HFF-Myc (cell line): ENCODE results near the gene SNX27.

Experiments used
- DNase-seq: peaks from one replicate; pipeline ENCODE4 v3.0.0-alpha.2; 2011; ENCODE audit warnings: low read depth; ENCODE audit errors: extremely low read depth
- H3K4me3 ChIP-seq: replicated peaks from 2 replicates; pipeline ENCODE4 v1.5.1; 2011; ENCODE audit warnings: low read depth, mild to moderate bottlenecking, control low read depth, low read length
- TF ChIP-seq, protein P1 (sequence below): IDR thresholded peaks from 2 replicates; pipeline ENCODE4 v1.5.1; 2012; ENCODE audit warnings: mild to moderate bottlenecking, low read depth, low read length, control low read depth; ENCODE audit errors: missing control alignments

The SNX27 gene

DNA sequence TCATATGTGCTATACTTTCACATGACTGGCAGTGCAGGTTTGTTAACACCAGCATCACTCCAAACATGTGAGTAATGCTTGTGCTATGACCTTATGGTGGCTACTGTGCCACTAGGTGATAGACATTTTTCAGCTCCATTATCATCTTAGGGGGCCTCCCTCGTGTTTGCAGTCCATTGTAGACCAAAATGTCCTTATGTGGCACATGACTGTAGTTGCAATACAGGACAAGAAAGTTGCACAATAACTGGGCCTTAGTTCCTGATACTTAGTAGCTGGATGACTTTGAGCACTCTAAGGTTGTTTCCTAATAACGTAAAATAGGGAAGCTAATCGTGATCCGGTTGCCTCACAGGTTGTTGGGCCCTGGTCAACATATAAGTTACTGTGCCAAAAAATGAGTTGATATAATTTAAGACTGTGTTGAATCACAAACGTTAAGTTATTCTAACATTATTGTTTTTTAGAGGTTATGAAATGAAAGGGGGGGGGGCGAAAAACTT, 511 bp upstream of the SNX27 start:
- no peak for DNase-seq
- peak overlapping the region; percentile 76 for H3K4me3 ChIP-seq
- TF ChIP-seq, protein P1, sequence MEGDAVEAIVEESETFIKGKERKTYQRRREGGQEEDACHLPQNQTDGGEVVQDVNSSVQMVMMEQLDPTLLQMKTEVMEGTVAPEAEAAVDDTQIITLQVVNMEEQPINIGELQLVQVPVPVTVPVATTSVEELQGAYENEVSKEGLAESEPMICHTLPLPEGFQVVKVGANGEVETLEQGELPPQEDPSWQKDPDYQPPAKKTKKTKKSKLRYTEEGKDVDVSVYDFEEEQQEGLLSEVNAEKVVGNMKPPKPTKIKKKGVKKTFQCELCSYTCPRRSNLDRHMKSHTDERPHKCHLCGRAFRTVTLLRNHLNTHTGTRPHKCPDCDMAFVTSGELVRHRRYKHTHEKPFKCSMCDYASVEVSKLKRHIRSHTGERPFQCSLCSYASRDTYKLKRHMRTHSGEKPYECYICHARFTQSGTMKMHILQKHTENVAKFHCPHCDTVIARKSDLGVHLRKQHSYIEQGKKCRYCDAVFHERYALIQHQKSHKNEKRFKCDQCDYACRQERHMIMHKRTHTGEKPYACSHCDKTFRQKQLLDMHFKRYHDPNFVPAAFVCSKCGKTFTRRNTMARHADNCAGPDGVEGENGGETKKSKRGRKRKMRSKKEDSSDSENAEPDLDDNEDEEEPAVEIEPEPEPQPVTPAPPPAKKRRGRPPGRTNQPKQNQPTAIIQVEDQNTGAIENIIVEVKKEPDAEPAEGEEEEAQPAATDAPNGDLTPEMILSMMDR: no peak

GRCh38 chr1:151612501-151613281, 841 bp downstream of the SNX27 start:
- peak overlapping the region; percentile 76 for H3K4me3 ChIP-seq
- TF ChIP-seq, protein P1: no peak
- DNase-seq: no peak

DNA sequence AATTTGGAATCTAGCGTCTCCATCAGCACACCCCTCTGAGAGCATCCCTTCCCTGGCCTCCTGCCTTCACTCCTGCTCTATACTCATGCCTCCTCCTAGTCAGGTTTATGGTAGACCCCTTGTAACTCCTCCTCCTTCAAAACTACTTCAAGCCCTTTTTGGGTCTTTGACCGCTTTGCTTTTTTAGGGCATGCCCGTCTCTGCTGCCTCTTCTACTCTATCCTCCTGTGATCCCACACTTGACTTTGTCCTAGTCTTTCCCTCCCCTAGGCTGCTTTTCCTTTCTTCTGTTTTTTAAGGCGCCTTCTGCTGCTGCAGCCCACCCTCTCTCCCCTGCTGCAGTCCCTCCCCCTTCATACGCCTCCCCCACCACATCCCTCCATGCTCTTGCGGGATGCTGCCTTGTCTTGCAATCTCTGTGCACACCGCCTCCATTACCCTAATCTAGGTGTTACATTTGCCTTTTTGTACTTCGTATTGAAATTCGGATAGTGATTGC, 1.5 kb downstream of the SNX27 start:
- H3K4me3 ChIP-seq: peak overlapping the region; percentile 76
- no peak for DNase-seq
- TF ChIP-seq, protein P1: no peak

GRCh38 chr1:151615711-151616504, 4.1 kb downstream of the SNX27 start:
- H3K4me3 ChIP-seq: no peak overlapping the region
- no peak for DNase-seq
- TF ChIP-seq, protein P1: no peak

- no peak for DNase-seq
- TF ChIP-seq, protein P1: no peak
- no peak overlapping the region for H3K4me3 ChIP-seq
Observed at GRCh38 chr1:151616505-151616849, 4.6 kb downstream of the SNX27 start.

DNA sequence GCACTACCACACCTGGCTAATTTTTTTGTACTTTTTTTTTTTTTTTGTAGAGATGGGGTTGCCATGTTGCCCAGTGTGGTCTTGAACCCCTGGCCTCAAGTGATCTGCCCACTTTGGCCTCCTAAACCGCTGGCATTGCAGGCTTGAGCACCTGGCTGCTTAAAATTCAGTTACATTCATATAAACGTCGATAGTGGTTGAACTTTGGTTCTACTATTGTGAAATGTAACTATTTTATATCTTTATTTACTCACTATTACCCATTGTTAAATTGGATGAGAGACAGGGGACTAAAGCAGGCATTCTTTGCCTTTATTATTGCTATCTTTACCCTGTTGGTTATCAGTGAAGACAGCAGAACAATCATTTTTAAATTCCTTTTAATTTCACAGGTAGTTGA, 6.2 kb downstream of the SNX27 start:
- TF ChIP-seq, protein P1: no peak
- DNase-seq: no peak

More for the DNA sequence above, 6.2 kb downstream of the SNX27 start:
- no peak overlapping the region for H3K4me3 ChIP-seq
